Measurements from ENCODE around the gene RPA1.
"Not testable (repeated sequence)": the region's sequence is repeated elsewhere in the genome, so short reads cannot be mapped to it uniquely, and the experiment has no call there.

Gene RPA1

DNA sequence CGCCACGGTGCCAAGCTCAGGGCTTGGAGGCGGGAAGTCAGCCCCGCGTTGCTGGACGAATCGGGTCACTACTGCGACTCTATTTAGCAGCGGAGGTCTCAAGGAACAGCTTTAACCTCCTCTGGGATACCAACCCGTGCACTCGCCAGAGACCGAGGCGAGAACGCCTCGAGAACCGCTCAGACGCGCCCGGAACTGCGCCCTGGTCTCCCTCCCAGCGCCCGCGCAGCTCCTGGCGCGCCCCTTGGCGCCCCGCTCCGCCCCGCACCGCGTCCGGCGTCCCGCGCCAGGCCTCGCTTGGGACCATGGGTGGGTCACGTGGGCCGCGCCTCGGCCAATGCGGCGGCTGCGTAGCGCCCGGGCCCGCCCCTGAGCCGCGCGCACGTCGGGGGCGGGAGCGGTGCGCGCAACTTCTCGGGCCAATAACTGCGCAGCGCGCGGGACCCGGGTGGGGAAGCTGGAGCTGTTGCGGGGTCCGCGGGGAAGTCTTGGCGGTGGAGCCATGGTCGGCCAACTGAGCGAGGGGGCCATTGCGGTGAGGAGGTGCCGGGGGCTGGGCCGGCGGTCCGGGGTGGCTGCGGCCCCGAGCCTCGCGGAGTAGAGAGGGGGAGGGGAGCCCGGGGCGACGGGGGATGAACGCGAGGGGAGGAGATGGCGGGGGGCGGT lies at the start of gene RPA1, which contains the start of gene SMYD4:
Gene RPA1 (plus strand): TSS at position 414 of the 666 bp plus-strand sequence. CDS start 89 bp downstream, at position 503.
Gene SMYD4 (minus strand): TSS at position 311 of the 666 bp plus-strand sequence. CDS start 1,908 bp downstream, outside the sequence.
- in situ Hi-C loops (cut with MboI; ENCODE audit: low sequenced_read_pairs), result no loop called here

DNA sequence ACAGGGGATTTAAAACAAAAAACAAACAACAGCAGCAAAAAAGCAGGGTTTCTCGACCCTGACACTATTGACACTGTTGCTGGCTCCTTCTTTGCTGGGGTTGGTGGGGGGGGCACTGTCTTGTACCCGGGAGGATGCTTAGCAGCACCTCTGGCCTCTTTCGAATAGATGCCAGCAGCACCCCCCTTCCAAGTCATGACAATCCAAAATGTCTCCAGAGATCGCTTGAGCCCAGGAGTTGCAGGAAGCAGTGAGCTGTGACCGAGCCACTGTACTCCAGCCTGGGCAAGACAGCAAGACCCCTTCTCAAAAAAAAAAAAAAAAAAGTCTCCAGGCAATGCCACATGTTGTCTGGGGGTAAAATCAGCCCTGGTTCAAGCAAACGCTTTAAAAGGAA lies 47.6 kb upstream of the RPA1 start:
- in situ Hi-C loops (cut with MboI; ENCODE audit: low sequenced_read_pairs), result no loop called here

DNA sequence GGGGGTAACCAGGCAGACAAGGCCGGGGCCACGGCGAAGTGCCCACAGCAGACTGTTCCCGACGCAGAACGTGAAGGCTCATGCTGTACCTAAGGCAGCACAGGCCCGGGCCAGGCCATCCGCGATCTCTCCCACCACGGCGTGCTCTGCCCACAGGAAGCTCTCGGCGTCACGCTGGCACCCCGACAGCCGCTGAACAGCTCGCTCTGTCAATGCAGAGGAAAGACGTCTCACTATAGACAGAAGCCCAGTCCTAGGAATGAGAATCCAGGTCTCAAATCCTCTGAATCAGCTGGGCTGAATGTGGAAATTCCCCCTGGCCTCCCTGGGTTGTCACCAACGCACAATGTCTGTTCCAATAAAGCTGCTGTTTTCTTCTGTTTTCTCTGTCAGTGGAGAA lies 46.5 kb upstream of the RPA1 start:
- in situ Hi-C loops (cut with MboI; ENCODE audit: low sequenced_read_pairs), result no loop called here

GRCh38 chr17:1783834-1784611 lies 45.8 kb upstream of the RPA1 start:
- in situ Hi-C loops (cut with MboI; ENCODE audit: low sequenced_read_pairs), result no loop called here

- in situ Hi-C loops (cut with MboI; ENCODE audit: low sequenced_read_pairs), result no loop called here
Measured at GRCh38 chr17:1785930-1786329, 43.9 kb upstream of the RPA1 start.

GRCh38 chr17:1786708-1787107 lies 43.1 kb upstream of the RPA1 start:
- in situ Hi-C loops (cut with MboI; ENCODE audit: low sequenced_read_pairs), result no loop called here

DNA sequence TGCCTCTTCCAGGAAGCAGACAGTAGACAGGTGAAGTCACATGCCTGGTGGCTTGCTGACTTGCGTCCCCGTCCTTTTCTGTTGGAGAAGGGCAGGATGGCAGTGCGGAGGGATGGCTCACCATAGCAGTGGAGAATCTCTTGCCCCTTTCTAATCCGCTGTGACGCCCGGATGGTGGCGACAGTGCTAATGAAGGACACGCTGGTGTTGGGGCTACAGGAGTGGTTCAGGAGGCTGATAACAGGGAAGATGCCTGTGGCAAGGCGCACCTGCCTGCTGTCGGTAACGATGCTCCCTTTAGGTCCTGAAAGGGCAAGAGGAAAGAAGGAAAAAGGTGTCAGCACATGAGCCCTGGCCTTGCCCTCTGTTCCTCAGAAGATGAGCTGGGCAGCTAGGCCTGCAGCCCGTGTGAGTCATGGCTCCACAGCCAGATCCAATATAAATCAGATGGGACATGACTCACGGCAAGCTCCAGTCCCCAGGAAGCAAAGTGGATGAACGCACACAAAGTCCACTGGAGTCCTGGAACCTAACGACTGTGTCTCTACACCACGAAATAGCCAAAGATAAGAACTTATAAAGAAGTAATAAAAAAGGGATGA lies 42.4 kb upstream of the RPA1 start:
- in situ Hi-C loops (cut with MboI; ENCODE audit: low sequenced_read_pairs), result no loop called here

GRCh38 chr17:1789936-1790335 lies 39.9 kb upstream of the RPA1 start:
- in situ Hi-C loops (cut with MboI; ENCODE audit: low sequenced_read_pairs), result no loop called here

DNA sequence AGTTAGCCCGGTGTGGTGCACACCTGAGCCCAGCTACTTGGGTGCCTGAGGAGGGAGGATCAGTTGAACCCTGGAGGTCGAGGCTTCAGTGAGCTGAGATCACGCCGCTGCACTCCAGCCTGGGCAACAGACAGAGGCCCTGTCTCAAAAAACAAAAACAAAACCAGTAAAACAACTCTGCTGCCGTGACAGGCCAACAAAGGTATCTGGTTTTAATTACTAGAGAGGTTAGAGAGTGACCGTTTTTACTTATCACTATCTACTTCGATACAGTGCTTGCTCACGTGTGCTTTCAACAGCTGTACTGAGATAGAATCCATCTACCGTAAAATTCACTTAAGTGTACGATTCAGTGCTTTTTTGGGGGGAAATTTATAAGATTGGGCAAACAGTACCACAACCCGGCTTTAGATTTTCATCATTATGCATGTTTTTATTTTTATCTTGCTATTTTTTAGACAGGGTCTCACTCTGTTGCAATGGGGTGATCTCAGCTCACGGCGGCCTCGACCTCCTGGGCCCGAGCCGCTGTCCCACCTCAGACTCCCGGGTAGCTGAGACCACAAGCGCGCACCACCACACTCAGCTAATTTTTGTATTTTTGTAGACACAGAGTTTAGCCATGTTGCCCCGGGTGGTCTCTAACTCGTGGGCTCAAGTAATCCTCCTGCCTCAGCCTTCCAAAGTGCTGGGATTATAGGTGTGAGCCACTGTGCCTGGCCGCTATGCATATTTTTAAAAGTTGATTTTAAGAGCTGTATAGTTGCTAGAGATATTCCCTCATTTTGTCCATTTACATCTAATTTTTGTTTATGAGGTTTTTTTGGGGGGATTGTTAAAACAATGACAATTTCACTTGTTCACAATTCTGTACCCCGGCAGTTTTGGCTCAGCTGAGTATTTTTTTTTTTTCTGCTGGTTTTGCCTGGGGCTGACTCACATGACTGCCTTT lies 37.0 kb upstream of the RPA1 start:
- in situ Hi-C loops (cut with MboI; ENCODE audit: low sequenced_read_pairs), result no loop called here

DNA sequence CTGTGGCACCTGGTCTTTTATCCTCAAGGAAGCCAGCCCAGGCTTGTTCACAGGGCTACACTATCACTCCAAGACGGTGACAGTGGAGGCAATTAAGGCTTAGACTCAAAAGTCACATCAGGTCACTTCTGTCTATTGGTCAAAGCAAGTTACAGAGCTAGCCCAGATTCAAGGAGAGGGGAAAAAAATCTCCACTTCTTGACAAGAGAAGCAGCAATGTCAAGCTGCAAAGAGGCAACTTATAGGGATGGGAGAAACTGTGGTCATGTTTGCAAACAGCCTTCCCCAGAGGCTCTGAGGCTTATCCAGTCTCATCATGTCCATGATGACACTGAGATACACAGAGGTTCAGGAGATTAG lies 36.4 kb upstream of the RPA1 start:
- in situ Hi-C loops (cut with MboI; ENCODE audit: low sequenced_read_pairs), result no loop called here

DNA sequence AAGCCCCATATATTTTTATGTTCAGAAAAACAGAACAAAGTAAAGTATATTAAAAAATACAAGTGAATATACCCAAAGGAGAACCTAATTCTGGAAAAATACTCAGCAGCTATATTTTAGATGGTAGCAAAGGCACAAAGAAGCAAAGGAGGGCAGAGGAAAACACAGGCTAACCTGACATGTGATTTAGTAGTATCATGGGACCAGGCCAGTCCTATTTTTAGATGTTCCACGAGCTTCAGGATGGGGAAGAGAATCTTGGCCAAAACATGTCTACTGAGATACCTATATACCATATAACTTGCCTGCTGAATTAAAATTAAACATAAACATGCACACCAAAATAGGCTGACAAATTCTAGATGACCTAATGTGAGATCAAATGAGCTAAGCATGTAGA lies 33.0 kb upstream of the RPA1 start:
- in situ Hi-C loops (cut with MboI; ENCODE audit: low sequenced_read_pairs), result no loop called here

DNA sequence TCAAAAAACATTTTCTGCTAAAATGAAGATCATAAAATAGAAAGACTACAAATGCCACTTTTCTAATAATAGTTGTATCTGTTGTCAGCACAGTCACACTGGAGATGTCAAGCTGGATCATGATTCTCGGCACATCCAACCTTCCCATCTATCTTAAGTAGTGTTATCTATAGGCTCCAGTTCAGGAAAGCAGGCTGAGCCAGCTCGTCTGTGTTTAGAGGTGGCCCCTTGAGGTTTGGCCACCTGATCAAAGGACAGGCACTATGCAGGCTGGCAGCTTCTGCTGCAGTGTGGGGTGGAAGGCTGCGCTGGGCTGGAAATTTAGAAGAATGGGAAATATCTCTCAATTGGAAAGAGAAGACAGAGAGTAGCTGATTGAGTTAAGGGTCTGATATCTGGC lies 32.5 kb upstream of the RPA1 start:
- in situ Hi-C loops (cut with MboI; ENCODE audit: low sequenced_read_pairs), result no loop called here

- in situ Hi-C loops (cut with MboI; ENCODE audit: low sequenced_read_pairs), result not testable (repeated sequence)
Measured at GRCh38 chr17:1797846-1798245, 32.0 kb upstream of the RPA1 start.

DNA sequence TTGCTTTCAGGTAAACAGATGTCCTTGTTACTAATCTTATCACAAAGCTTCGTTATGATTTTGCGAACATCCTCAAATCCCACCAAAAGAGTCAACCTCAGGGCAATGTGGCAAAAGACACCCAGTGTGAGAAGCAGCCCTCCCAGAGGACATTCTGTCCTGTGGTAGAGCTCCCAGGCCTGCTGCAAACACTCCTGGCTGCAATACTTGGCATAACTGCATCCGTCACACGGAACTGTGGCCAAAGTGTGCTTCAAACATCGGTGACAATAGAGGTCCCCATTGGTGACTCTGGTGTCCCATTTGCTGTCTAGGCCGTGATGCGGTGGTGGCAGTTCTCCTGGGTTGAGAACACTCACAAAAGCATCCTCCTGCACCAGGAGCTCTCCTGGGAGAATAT lies 29.6 kb upstream of the RPA1 start:
- in situ Hi-C loops (cut with MboI; ENCODE audit: low sequenced_read_pairs), result no loop called here

- in situ Hi-C loops (cut with MboI; ENCODE audit: low sequenced_read_pairs), result no loop called here
Measured at GRCh38 chr17:1800712-1801111, 29.1 kb upstream of the RPA1 start.

GRCh38 chr17:1802429-1802828 lies 27.4 kb upstream of the RPA1 start:
- in situ Hi-C loops (cut with MboI; ENCODE audit: low sequenced_read_pairs), result no loop called here

- in situ Hi-C loops (cut with MboI; ENCODE audit: low sequenced_read_pairs), result no loop called here
Measured at GRCh38 chr17:1803280-1803679, 26.5 kb upstream of the RPA1 start.

DNA sequence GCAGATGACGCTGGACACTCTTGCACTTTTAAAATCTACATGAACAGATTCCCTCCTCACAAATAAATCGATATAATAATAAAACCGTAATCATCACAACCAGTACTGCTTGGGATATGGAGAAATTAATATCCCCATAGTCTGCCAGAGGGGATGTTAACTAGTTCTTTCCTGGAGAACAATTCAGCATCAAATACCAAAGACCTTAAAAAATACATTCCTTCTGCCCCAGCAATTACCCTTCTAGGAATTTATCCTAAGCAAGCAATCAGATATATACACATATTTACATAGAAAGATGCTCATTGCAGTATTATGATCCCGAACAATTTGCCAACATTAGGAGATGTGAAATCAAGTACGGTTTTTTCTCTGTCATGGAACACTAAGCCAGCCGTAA lies 21.9 kb upstream of the RPA1 start:
- in situ Hi-C loops (cut with MboI; ENCODE audit: low sequenced_read_pairs), result no loop called here

DNA sequence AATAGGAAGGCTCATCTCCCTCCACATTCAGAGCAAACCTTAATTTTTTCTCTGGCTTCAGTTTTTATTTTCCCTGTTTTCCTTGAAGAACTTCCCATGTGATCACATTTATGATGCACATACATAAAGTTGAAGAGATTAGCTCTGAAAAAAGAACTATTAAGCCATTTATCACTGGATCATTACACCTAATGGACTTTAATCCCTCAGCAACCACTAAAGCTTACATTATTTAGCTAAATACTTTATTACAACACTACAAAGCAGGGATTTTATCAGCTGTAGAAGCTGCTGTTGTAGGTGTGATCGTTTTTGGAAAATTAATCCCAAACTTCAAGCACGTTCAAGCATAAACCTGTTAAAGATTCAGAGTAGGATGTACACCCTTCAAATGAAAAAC lies 21.2 kb upstream of the RPA1 start:
- in situ Hi-C loops (cut with MboI; ENCODE audit: low sequenced_read_pairs), result no loop called here

- in situ Hi-C loops (cut with MboI; ENCODE audit: low sequenced_read_pairs), result not testable (repeated sequence)
Measured at GRCh38 chr17:1809815-1810214, 20.0 kb upstream of the RPA1 start.

All from HL-60/S4 treated with retinoic acid at 250 ng/mL for 4 days and 3 days (cell line).